ENCODE data around the gene CNTN4.

DNA sequence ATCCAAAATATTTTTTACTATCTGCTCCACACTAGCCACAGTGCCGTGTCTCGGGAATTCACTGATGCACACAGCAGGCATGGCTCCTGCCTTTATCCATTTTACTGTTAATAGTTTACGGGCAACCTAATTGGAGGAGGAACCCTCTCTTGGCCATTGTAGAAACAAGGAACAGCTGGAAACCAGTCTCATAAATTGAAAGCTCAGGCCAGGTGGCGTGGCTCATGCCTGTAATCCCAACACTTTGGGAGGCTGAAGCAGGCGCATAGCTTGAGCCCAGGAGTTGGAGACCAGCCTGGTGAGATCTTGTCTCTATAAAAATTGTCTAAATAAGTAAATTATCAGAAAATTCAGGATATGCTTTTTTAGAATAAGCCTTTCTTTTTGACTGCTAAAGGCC is 972.5 kb downstream of the CNTN4 start:
- TF ChIP-seq EZH2phosphoT487 (IDR thresholded peaks at IDR 0.05; ENCODE audit: unreplicated experiment) = no peak
- TF ChIP-seq, protein P1, sequence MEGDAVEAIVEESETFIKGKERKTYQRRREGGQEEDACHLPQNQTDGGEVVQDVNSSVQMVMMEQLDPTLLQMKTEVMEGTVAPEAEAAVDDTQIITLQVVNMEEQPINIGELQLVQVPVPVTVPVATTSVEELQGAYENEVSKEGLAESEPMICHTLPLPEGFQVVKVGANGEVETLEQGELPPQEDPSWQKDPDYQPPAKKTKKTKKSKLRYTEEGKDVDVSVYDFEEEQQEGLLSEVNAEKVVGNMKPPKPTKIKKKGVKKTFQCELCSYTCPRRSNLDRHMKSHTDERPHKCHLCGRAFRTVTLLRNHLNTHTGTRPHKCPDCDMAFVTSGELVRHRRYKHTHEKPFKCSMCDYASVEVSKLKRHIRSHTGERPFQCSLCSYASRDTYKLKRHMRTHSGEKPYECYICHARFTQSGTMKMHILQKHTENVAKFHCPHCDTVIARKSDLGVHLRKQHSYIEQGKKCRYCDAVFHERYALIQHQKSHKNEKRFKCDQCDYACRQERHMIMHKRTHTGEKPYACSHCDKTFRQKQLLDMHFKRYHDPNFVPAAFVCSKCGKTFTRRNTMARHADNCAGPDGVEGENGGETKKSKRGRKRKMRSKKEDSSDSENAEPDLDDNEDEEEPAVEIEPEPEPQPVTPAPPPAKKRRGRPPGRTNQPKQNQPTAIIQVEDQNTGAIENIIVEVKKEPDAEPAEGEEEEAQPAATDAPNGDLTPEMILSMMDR (conservative IDR thresholded peaks at IDR 0.05; ENCODE audit: low read depth in 2 of 2) = no peak
- TF ChIP-seq EZH2 (IDR thresholded peaks at IDR 0.05; ENCODE audit: low read depth, unreplicated experiment) = no peak
- TF ChIP-seq REST (IDR thresholded peaks at IDR 0.05; ENCODE audit: unreplicated experiment) = no peak
- no peak for TF ChIP-seq POLR2AphosphoS5 (IDR thresholded peaks at IDR 0.05; ENCODE audit: low read depth)
- TF ChIP-seq STAT1 (IDR thresholded peaks at IDR 0.05; ENCODE audit: unreplicated experiment) = no peak
- TF ChIP-seq CREB1 (CRISPR knock-in tag; IDR thresholded peaks at IDR 0.05; ENCODE audit: low read depth) = no peak
- TF ChIP-seq NANOG (IDR thresholded peaks at IDR 0.05; ENCODE audit: borderline replicate concordance) = no peak

All from GM23338 (cell line).